SJCRH30 (cell line): Measurements from ENCODE around the gene GLIS1. TPM values are rescaled to one million over a fixed set of nuclear protein-coding genes. Genes with fewer than 3 reads are reported as not detected.
A peak's percentile ranks its signal among the peaks of the same experiment; 100 is the strongest.

Experiments used
- DNase-seq, 2 experiments: peaks; one replicate each; pipeline ENCODE4 v3.0.0-alpha.2; 2015 to 2020
- H3K27ac ChIP-seq: fragments of 250-450 bp; sonication (Bioruptor Pico); 2 replicates; pipeline ENCODE4 v1.5.1; 2020; ENCODE audit warnings: mild to moderate bottlenecking, moderate library complexity
- H3K27me3 ChIP-seq: fragments of 250-450 bp; sonication (Bioruptor Pico); 2 replicates; pipeline ENCODE4 v1.5.1; 2020; ENCODE audit warnings: mild to moderate bottlenecking, moderate library complexity
- H3K36me3 ChIP-seq: fragments of 250-450 bp; sonication (Bioruptor Pico); 2 replicates; pipeline ENCODE4 v1.5.1; 2020; ENCODE audit warnings: mild to moderate bottlenecking, moderate library complexity
- H3K4me1 ChIP-seq: fragments of 250-450 bp; sonication (Bioruptor Pico); 2 replicates; pipeline ENCODE4 v1.5.1; 2020; ENCODE audit warnings: mild to moderate bottlenecking, moderate library complexity
- H3K4me3 ChIP-seq: fragments of 250-450 bp; sonication (Bioruptor Pico); 2 replicates; pipeline ENCODE4 v1.5.1; 2020; ENCODE audit warnings: mild to moderate bottlenecking, moderate library complexity
- H3K9me3 ChIP-seq: fragments of 250-450 bp; sonication (Bioruptor Pico); replicated peaks from 2 replicates; pipeline ENCODE4 v1.5.1; 2020; ENCODE audit warnings: mild to moderate bottlenecking, moderate library complexity
- total RNA-seq: library from RNA; depleted of rRNA; stranded (reverse); fragments of >200 nt; shearing (Covaris generic); gene quantifications from 2 replicates; pipeline ENCODE4 v1.2.3, GENCODE V29; 2014

Gene GLIS1
- total RNA-seq, 1 experiment from 2014 or later: not detected

GRCh38 chr1:53580009-53580400 lies 159.0 kb downstream of the GLIS1 start:
- peaks cover 11% of the 10 kb centered on the region for H3K27me3 ChIP-seq
- no peaks in the 10 kb centered on the region for H3K9me3 ChIP-seq
- peaks cover 8% of the 10 kb centered on the region for H3K4me1 ChIP-seq
- no peak overlapping the region for H3K27ac ChIP-seq
- no peaks in the 10 kb centered on the region for H3K36me3 ChIP-seq
- H3K4me3 ChIP-seq: no peak overlapping the region
- DNase-seq: no peak

- Histone ChIP-seq H3K4me1 (peaks cover 8% of the 10 kb centered on the region), H3K36me3 (no peaks in the 10 kb centered on the region), H3K27ac (no peak overlapping the region), H3K27me3 (peaks cover 11% of the 10 kb centered on the region), H3K4me3 (no peak overlapping the region), H3K9me3 (no peaks in the 10 kb centered on the region)
- no peak for DNase-seq
Measured at GRCh38 chr1:53579221-53580008, 159.5 kb downstream of the GLIS1 start.

- Histone ChIP-seq H3K36me3 (no peaks in the 10 kb centered on the region), H3K9me3 (no peaks in the 10 kb centered on the region), H3K4me3 (no peak overlapping the region), H3K27me3 (peaks cover 12% of the 10 kb centered on the region), H3K4me1 (peaks cover 8% of the 10 kb centered on the region), H3K27ac (no peak overlapping the region)
- no peak for DNase-seq
Measured at GRCh38 chr1:53578358-53578757, 160.6 kb downstream of the GLIS1 start.

- Histone ChIP-seq H3K4me3 (no peak overlapping the region), H3K27ac (no peak overlapping the region), H3K4me1 (peaks cover 8% of the 10 kb centered on the region), H3K27me3 (peaks cover 14% of the 10 kb centered on the region), H3K36me3 (no peaks in the 10 kb centered on the region), H3K9me3 (no peaks in the 10 kb centered on the region)
- DNase-seq: no peak
Measured at GRCh38 chr1:53577761-53578100, 161.2 kb downstream of the GLIS1 start.

GRCh38 chr1:53576866-53577760 lies 161.9 kb downstream of the GLIS1 start:
- DNase-seq: no peak
- Histone ChIP-seq H3K9me3 (no peaks in the 10 kb centered on the region), H3K27ac (no peak overlapping the region), H3K36me3 (no peaks in the 10 kb centered on the region), H3K4me3 (no peak overlapping the region), H3K27me3 (peaks cover 14% of the 10 kb centered on the region), H3K4me1 (peaks cover 14% of the 10 kb centered on the region)

- H3K36me3 ChIP-seq: no peaks in the 10 kb centered on the region
- H3K4me3 ChIP-seq: no peak overlapping the region
- DNase-seq: peak; percentile 51 to 52
- H3K27ac ChIP-seq: no peak overlapping the region
- H3K9me3 ChIP-seq: no peaks in the 10 kb centered on the region
- H3K27me3 ChIP-seq: peaks cover 14% of the 10 kb centered on the region
- peaks cover 15% of the 10 kb centered on the region for H3K4me1 ChIP-seq
Measured at GRCh38 chr1:53576381-53576801, 162.6 kb downstream of the GLIS1 start.

GRCh38 chr1:53575955-53576320 lies 163.0 kb downstream of the GLIS1 start:
- Histone ChIP-seq H3K27me3 (peaks cover 14% of the 10 kb centered on the region), H3K27ac (no peak overlapping the region), H3K9me3 (no peaks in the 10 kb centered on the region), H3K4me3 (no peak overlapping the region), H3K36me3 (no peaks in the 10 kb centered on the region), H3K4me1 (peaks cover 15% of the 10 kb centered on the region)
- no peak for DNase-seq

GRCh38 chr1:53575141-53575954 lies 163.6 kb downstream of the GLIS1 start:
- H3K9me3 ChIP-seq: no peaks in the 10 kb centered on the region
- H3K4me3 ChIP-seq: no peak overlapping the region
- H3K36me3 ChIP-seq: no peaks in the 10 kb centered on the region
- H3K27me3 ChIP-seq: peaks cover 16% of the 10 kb centered on the region
- H3K4me1 ChIP-seq: peaks cover 18% of the 10 kb centered on the region
- no peak for DNase-seq
- H3K27ac ChIP-seq: no peak overlapping the region

GRCh38 chr1:53574621-53575020 lies 164.3 kb downstream of the GLIS1 start:
- H3K27ac ChIP-seq: no peak overlapping the region
- H3K9me3 ChIP-seq: no peaks in the 10 kb centered on the region
- no peak overlapping the region for H3K4me3 ChIP-seq
- peaks cover 18% of the 10 kb centered on the region for H3K27me3 ChIP-seq
- H3K4me1 ChIP-seq: peaks cover 18% of the 10 kb centered on the region
- no peaks in the 10 kb centered on the region for H3K36me3 ChIP-seq
- DNase-seq: no peak

- Histone ChIP-seq H3K36me3 (no peaks in the 10 kb centered on the region), H3K4me1 (peaks cover 18% of the 10 kb centered on the region), H3K9me3 (no peaks in the 10 kb centered on the region), H3K27me3 (peaks cover 18% of the 10 kb centered on the region), H3K27ac (no peak overlapping the region), H3K4me3 (no peak overlapping the region)
- no peak for DNase-seq
Measured at GRCh38 chr1:53573931-53574330, 165.0 kb downstream of the GLIS1 start.

- no peak for DNase-seq
- no peak overlapping the region for H3K4me3 ChIP-seq
- H3K9me3 ChIP-seq: no peaks in the 10 kb centered on the region
- H3K27me3 ChIP-seq: peaks cover 18% of the 10 kb centered on the region
- H3K36me3 ChIP-seq: no peaks in the 10 kb centered on the region
- H3K27ac ChIP-seq: no peak overlapping the region
- peaks cover 18% of the 10 kb centered on the region for H3K4me1 ChIP-seq
Measured at GRCh38 chr1:53573522-53573921, 165.4 kb downstream of the GLIS1 start.

- peaks cover 18% of the 10 kb centered on the region for H3K27me3 ChIP-seq
- DNase-seq: no peak
- H3K9me3 ChIP-seq: no peaks in the 10 kb centered on the region
- peaks cover 18% of the 10 kb centered on the region for H3K4me1 ChIP-seq
- H3K36me3 ChIP-seq: no peaks in the 10 kb centered on the region
- H3K27ac ChIP-seq: no peak overlapping the region
- no peak overlapping the region for H3K4me3 ChIP-seq
Measured at GRCh38 chr1:53572815-53573173, 166.2 kb downstream of the GLIS1 start.

GRCh38 chr1:53572065-53572814 lies 166.7 kb downstream of the GLIS1 start:
- H3K4me3 ChIP-seq: no peak overlapping the region
- peak; percentile 74 to 79 for DNase-seq
- no peak overlapping the region for H3K27ac ChIP-seq
- no peaks in the 10 kb centered on the region for H3K36me3 ChIP-seq
- no peaks in the 10 kb centered on the region for H3K9me3 ChIP-seq
- H3K27me3 ChIP-seq: peaks cover 18% of the 10 kb centered on the region
- H3K4me1 ChIP-seq: peaks cover 18% of the 10 kb centered on the region

- Histone ChIP-seq H3K27ac (no peak overlapping the region), H3K27me3 (peaks cover 11% of the 10 kb centered on the region), H3K36me3 (no peaks in the 10 kb centered on the region), H3K4me1 (peaks cover 10% of the 10 kb centered on the region; the same call in 1 of the 2 replicates), H3K4me3 (no peak overlapping the region), H3K9me3 (no peaks in the 10 kb centered on the region)
- no peak for DNase-seq
Measured at GRCh38 chr1:53568540-53568939, 170.4 kb downstream of the GLIS1 start.
